RWPE2 (cell line): ENCODE data around the gene GALK2.

Source experiments
- ATAC-seq: fragments of 200-7000 bp; cut with Tn5 transposase; 3 replicates; pipeline ENCODE4 v1.9.1; 2021; ENCODE audit warnings: low read depth
- DNase-seq: peaks from one replicate; pipeline ENCODE4 v3.0.0-alpha.2; 2020; ENCODE audit warnings: low spot score
- H3K27ac ChIP-seq: fragments of 450-650 bp; 2 replicates; pipeline ENCODE4 v1.5.1; 2017; ENCODE audit warnings: mild to moderate bottlenecking; ENCODE audit not compliant: poor library complexity, severe bottlenecking
- H3K27me3 ChIP-seq: fragments of 250-450 bp; sonication (Bioruptor Pico); 2 replicates; pipeline ENCODE4 v1.5.1; 2021; ENCODE audit warnings: mild to moderate bottlenecking, moderate library complexity; ENCODE audit not compliant: insufficient read depth, poor library complexity, severe bottlenecking
- H3K36me3 ChIP-seq: fragments of 250-450 bp; sonication (Bioruptor Pico); 2 replicates; pipeline ENCODE4 v1.5.1; 2020; ENCODE audit warnings: low read depth, mild to moderate bottlenecking, moderate library complexity
- H3K4me1 ChIP-seq: fragments of 250-450 bp; sonication (Bioruptor Pico); 2 replicates; pipeline ENCODE4 v1.5.1; 2021; ENCODE audit warnings: mild to moderate bottlenecking, moderate library complexity; ENCODE audit not compliant: insufficient read depth, poor library complexity, severe bottlenecking
- H3K4me3 ChIP-seq: fragments of 250-450 bp; sonication (Bioruptor Pico); 2 replicates; pipeline ENCODE4 v1.5.1; 2021; ENCODE audit warnings: mild to moderate bottlenecking, moderate library complexity; ENCODE audit not compliant: severe bottlenecking
- H3K9me3 ChIP-seq: fragments of 250-450 bp; sonication (Bioruptor Pico); 2 replicates; pipeline ENCODE4 v1.5.1; 2021; ENCODE audit warnings: mild to moderate bottlenecking, moderate library complexity; ENCODE audit not compliant: severe bottlenecking
- CTCF ChIP-seq: fragments of 450-650 bp; IDR thresholded peaks from one replicate; pipeline ENCODE4 v1.5.1; 2017; ENCODE audit warnings: mild to moderate bottlenecking, moderate library complexity; ENCODE audit not compliant: poor library complexity, severe bottlenecking

GALK2 gene

GRCh38 chr15:49288391-49288790, 118.3 kb downstream of the GALK2 start:
- ATAC-seq = no peak
- DNase-seq = no peak
- no peak overlapping the region for H3K4me3 ChIP-seq
- TF ChIP-seq CTCF = no peak
- H3K36me3 ChIP-seq = peaks cover 34% of the 10 kb centered on the region
- H3K27ac ChIP-seq = no peak overlapping the region
- no peaks in the 10 kb centered on the region for H3K4me1 ChIP-seq
- no peaks in the 10 kb centered on the region for H3K9me3 ChIP-seq
- no peaks in the 10 kb centered on the region for H3K27me3 ChIP-seq

- Histone ChIP-seq H3K27ac (no peak overlapping the region), H3K36me3 (peaks cover 21% of the 10 kb centered on the region), H3K27me3 (no peaks in the 10 kb centered on the region), H3K4me1 (no peaks in the 10 kb centered on the region), H3K4me3 (no peak overlapping the region), H3K9me3 (no peaks in the 10 kb centered on the region)
- TF ChIP-seq CTCF = no peak
- DNase-seq = no peak
- no peak for ATAC-seq
These were observed 120.1 kb downstream of the GALK2 start for GRCh38 chr15:49290191-49290590.

GRCh38 chr15:49293941-49294340, 123.9 kb downstream of the GALK2 start:
- no peaks in the 10 kb centered on the region for H3K4me1 ChIP-seq
- DNase-seq (no peak), ATAC-seq (no peak)
- TF ChIP-seq CTCF = no peak
- H3K4me3 ChIP-seq = no peak overlapping the region
- no peaks in the 10 kb centered on the region for H3K27me3 ChIP-seq
- peaks cover 9% of the 10 kb centered on the region; the same call in 1 of the 2 replicates for H3K36me3 ChIP-seq
- no peaks in the 10 kb centered on the region for H3K9me3 ChIP-seq
- no peak overlapping the region for H3K27ac ChIP-seq

- no peak overlapping the region for H3K27ac ChIP-seq
- no peaks in the 10 kb centered on the region for H3K9me3 ChIP-seq
- ATAC-seq = no peak
- no peak overlapping the region for H3K4me3 ChIP-seq
- TF ChIP-seq CTCF = no peak
- no peaks in the 10 kb centered on the region for H3K27me3 ChIP-seq
- H3K4me1 ChIP-seq = no peaks in the 10 kb centered on the region
- H3K36me3 ChIP-seq = peaks cover 9% of the 10 kb centered on the region; the same call in 1 of the 2 replicates
- no peak for DNase-seq
These were observed 126.2 kb downstream of the GALK2 start for GRCh38 chr15:49296258-49296657.

GRCh38 chr15:49297584-49297983, 127.5 kb downstream of the GALK2 start:
- Histone ChIP-seq H3K4me1 (no peaks in the 10 kb centered on the region), H3K36me3 (peaks cover 9% of the 10 kb centered on the region; the same call in 1 of the 2 replicates), H3K4me3 (no peak overlapping the region), H3K9me3 (no peaks in the 10 kb centered on the region), H3K27ac (no peak overlapping the region), H3K27me3 (no peaks in the 10 kb centered on the region)
- no peak for ATAC-seq
- no peak for TF ChIP-seq CTCF
- no peak for DNase-seq
